ENCODE data around the gene PTPRD. TPM values are rescaled to one million over a fixed set of nuclear protein-coding genes. Genes with fewer than 3 reads are reported as not detected.

PTPRD gene
- total and polyA plus RNA-seq, 2 donors from 2014 or later, result 6.4 to 78.9 TPM

GRCh38 chr9:8863069-8863468 is 1749.7 kb downstream of the PTPRD start:
- FAIRE-seq (no peak), DNase-seq (no peak)
- Histone ChIP-seq H3K27me3 (ENCODE audit: control insufficient read depth, insufficient read depth, low read length) (no peaks in the 10 kb centered on the region), H3K36me3 (ENCODE audit: control insufficient read depth in 2 of 3, insufficient read depth in 3 of 3, low read length in 3 of 3) (no peaks in the 10 kb centered on the region), H3K9ac (ENCODE audit: low read length in 3 of 3) (no peak overlapping the region), H3K9me3 (ENCODE audit: control insufficient read depth in 2 of 3, insufficient read depth in 1 of 3, low read length in 3 of 3) (no peaks in the 10 kb centered on the region), H3K4me1 (ENCODE audit: control insufficient read depth in 2 of 3, insufficient read depth in 2 of 3, low read depth in 1 of 3, low read length in 3 of 3) (peaks cover 0 to 3% (median 0%) of the 10 kb centered on the region in 3 donors), H3K4me3 (ENCODE audit: low read length in 3 of 3) (no peak overlapping the region), H3K27ac (ENCODE audit: low read depth in 2 of 2, low read length in 2 of 2) (no peak overlapping the region)
- TF ChIP-seq CTCF (IDR thresholded peaks at IDR 0.05; ENCODE audit: borderline replicate concordance, extremely low read depth, insufficient read depth), result no peak
- intact Hi-C loops (cut with DNase I), result no loop called here

GRCh38 chr9:8860925-8861324 is 1751.9 kb downstream of the PTPRD start:
- no peak overlapping the region for H3K4me3 ChIP-seq (ENCODE audit: low read length in 3 of 3)
- no peaks in the 10 kb centered on the region for H3K9me3 ChIP-seq (ENCODE audit: control insufficient read depth in 2 of 3, insufficient read depth in 1 of 3, low read length in 3 of 3)
- peak in 1 of 5 donors; percentile 50 for DNase-seq
- no peak for FAIRE-seq
- H3K36me3 ChIP-seq (ENCODE audit: control insufficient read depth in 2 of 3, insufficient read depth in 3 of 3, low read length in 3 of 3), result no peaks in the 10 kb centered on the region
- H3K4me1 ChIP-seq (ENCODE audit: control insufficient read depth in 2 of 3, insufficient read depth in 2 of 3, low read depth in 1 of 3, low read length in 3 of 3), result peaks cover 0 to 3% (median under 1%) of the 10 kb centered on the region in 3 donors
- H3K9ac ChIP-seq (ENCODE audit: low read length in 3 of 3), result no peak overlapping the region
- H3K27me3 ChIP-seq (ENCODE audit: control insufficient read depth, insufficient read depth, low read length), result no peaks in the 10 kb centered on the region
- no peak for TF ChIP-seq CTCF (IDR thresholded peaks at IDR 0.05; ENCODE audit: borderline replicate concordance, extremely low read depth, insufficient read depth)
- intact Hi-C loops (cut with DNase I), result no loop called here
- H3K27ac ChIP-seq (ENCODE audit: low read depth in 2 of 2, low read length in 2 of 2), result no peak overlapping the region

- Histone ChIP-seq H3K9ac (ENCODE audit: low read length in 3 of 3) (no peak overlapping the region), H3K27ac (ENCODE audit: low read depth in 2 of 2, low read length in 2 of 2) (no peak overlapping the region), H3K36me3 (ENCODE audit: control insufficient read depth in 2 of 3, insufficient read depth in 3 of 3, low read length in 3 of 3) (no peaks in the 10 kb centered on the region), H3K27me3 (ENCODE audit: control insufficient read depth, insufficient read depth, low read length) (no peaks in the 10 kb centered on the region), H3K9me3 (ENCODE audit: control insufficient read depth in 2 of 3, insufficient read depth in 1 of 3, low read length in 3 of 3) (no peaks in the 10 kb centered on the region), H3K4me3 (ENCODE audit: low read length in 3 of 3) (no peak overlapping the region), H3K4me1 (ENCODE audit: control insufficient read depth in 2 of 3, insufficient read depth in 2 of 3, low read depth in 1 of 3, low read length in 3 of 3) (peaks cover 0 to 3% (median 3%) of the 10 kb centered on the region in 3 donors)
- no peak for DNase-seq
- no peak for TF ChIP-seq CTCF (IDR thresholded peaks at IDR 0.05; ENCODE audit: borderline replicate concordance, extremely low read depth, insufficient read depth)
- intact Hi-C loops (cut with DNase I), result no loop called here
- FAIRE-seq, result no peak
These were observed 1752.7 kb downstream of the PTPRD start for GRCh38 chr9:8860086-8860485.

GRCh38 chr9:8859416-8859815 is 1753.4 kb downstream of the PTPRD start:
- Histone ChIP-seq H3K9me3 (ENCODE audit: control insufficient read depth in 2 of 3, insufficient read depth in 1 of 3, low read length in 3 of 3) (no peaks in the 10 kb centered on the region), H3K4me3 (ENCODE audit: low read length in 3 of 3) (no peak overlapping the region), H3K36me3 (ENCODE audit: control insufficient read depth in 2 of 3, insufficient read depth in 3 of 3, low read length in 3 of 3) (no peaks in the 10 kb centered on the region), H3K27ac (ENCODE audit: low read depth in 2 of 2, low read length in 2 of 2) (no peak overlapping the region), H3K9ac (ENCODE audit: low read length in 3 of 3) (no peak overlapping the region), H3K27me3 (ENCODE audit: control insufficient read depth, insufficient read depth, low read length) (no peaks in the 10 kb centered on the region), H3K4me1 (ENCODE audit: control insufficient read depth in 2 of 3, insufficient read depth in 2 of 3, low read depth in 1 of 3, low read length in 3 of 3) (peaks cover 0 to 5% (median 3%) of the 10 kb centered on the region in 3 donors)
- intact Hi-C loops (cut with DNase I), result no loop called here
- TF ChIP-seq CTCF (IDR thresholded peaks at IDR 0.05; ENCODE audit: borderline replicate concordance, extremely low read depth, insufficient read depth), result no peak
- DNase-seq (peak in 1 of 5 donors; percentile 34), FAIRE-seq (no peak)

Data from kidney (tissue), 14 donors.